NCI-H82 (cell line): ENCODE data around the gene LDHD.
A peak's percentile ranks its signal among the peaks of the same experiment; 100 is the strongest.

Experiments
- DNase-seq: peaks from one replicate; lab custom pipeline; 2025; lab: John Stamatoyannopoulos, UW

The LDHD gene

GRCh38 chr16:75114179-75114945, 2.2 kb downstream of the LDHD start:
- no peak for DNase-seq

- no peak for DNase-seq
Observed at GRCh38 chr16:75113541-75114121, 2.9 kb downstream of the LDHD start.

- peak; percentile 66 for DNase-seq
Observed at GRCh38 chr16:75112734-75113491, 3.7 kb downstream of the LDHD start.

- no peak for DNase-seq
Observed at GRCh38 chr16:75111961-75112733, 4.4 kb downstream of the LDHD start.

GRCh38 chr16:75111514-75111940, 5.1 kb downstream of the LDHD start:
- no peak for DNase-seq

- peak; percentile 92 for DNase-seq
Observed at GRCh38 chr16:75110637-75111513, 5.7 kb downstream of the LDHD start.

GRCh38 chr16:75109732-75110243, 6.8 kb downstream of the LDHD start:
- DNase-seq: no peak

GRCh38 chr16:75108792-75109731, 7.5 kb downstream of the LDHD start:
- no peak for DNase-seq

GRCh38 chr16:75107505-75107904, 9.1 kb downstream of the LDHD start:
- DNase-seq: no peak

- DNase-seq: no peak
Observed at GRCh38 chr16:75106351-75107274, 10.0 kb downstream of the LDHD start.

GRCh38 chr16:75105306-75106061, 11.1 kb downstream of the LDHD start:
- no peak for DNase-seq

GRCh38 chr16:75104836-75105235, 11.7 kb downstream of the LDHD start:
- DNase-seq: no peak

GRCh38 chr16:75103994-75104393, 12.6 kb downstream of the LDHD start:
- no peak for DNase-seq

- DNase-seq: no peak
Observed at GRCh38 chr16:75102595-75102994, 14.0 kb downstream of the LDHD start.

- DNase-seq: no peak
Observed at GRCh38 chr16:75101635-75102034, 14.9 kb downstream of the LDHD start.

- DNase-seq: no peak
Observed at GRCh38 chr16:75100603-75100990, 16.0 kb downstream of the LDHD start.

- no peak for DNase-seq
Observed at GRCh38 chr16:75099738-75100602, 16.6 kb downstream of the LDHD start.
